K562 (cell line): ENCODE results near the gene LRP10. TPM values are rescaled to one million over a fixed set of nuclear protein-coding genes. Genes with fewer than 3 reads are reported as not detected.

Source experiments
- ATF1 ChIP-seq, 2 experiments: fragments of 450-650 bp in 1 of 2; IDR thresholded peaks; 2 replicates each; pipeline ENCODE4 v1.6.1; 2016; ENCODE audit warnings: missing compliant biosample characterization in 1 of 2, missing genetic modification characterization in 1 of 2
- CREB1 ChIP-seq, 2 experiments: sonication (generic) in 1 of 2; formaldehyde crosslinking in 1 of 2; IDR thresholded peaks; 2 replicates each; pipeline versions ENCODE4 v1.6.1 to v1.8.0; 2012 to 2022; ENCODE audit warnings: inconsistent platforms in 1 of 2, mild to moderate bottlenecking in 1 of 2, missing genetic modification reagents in 1 of 2, moderate library complexity in 1 of 2
- CREM ChIP-seq: IDR thresholded peaks from 2 replicates; pipeline ENCODE4 v1.6.1; 2014; ENCODE audit warnings: antibody characterized with exemption, low read depth
- JUND ChIP-seq, 2 experiments: IDR thresholded peaks; 2 replicates in 1 of 2; 3 replicates in 1 of 2; pipeline ENCODE4 v1.6.1; 2011; ENCODE audit warnings: borderline replicate concordance in 2 of 2, low read depth in 2 of 2, low read length in 2 of 2, improper control_type of control experiment in 1 of 2, missing biosample characterization in 1 of 2, missing genetic modification characterization in 1 of 2, missing genetic modification reagents in 1 of 2
- MTF1 ChIP-seq: fragments of 250-450 bp; sonication (Bioruptor Pico); IDR thresholded peaks from 2 replicates; pipeline ENCODE4 v1.9.0; 2021; ENCODE audit warnings: moderate library complexity, mild to moderate bottlenecking, inconsistent platforms, borderline replicate concordance
- NFYB ChIP-seq: IDR thresholded peaks from 2 replicates; pipeline ENCODE4 v1.6.1; 2011; ENCODE audit warnings: mild to moderate bottlenecking, moderate library complexity; ENCODE audit not compliant: insufficient read length; ENCODE audit errors: extremely low read depth
- VEZF1 ChIP-seq: fragments of 200-800 bp; sonication (Bioruptor generic); IDR thresholded peaks from 2 replicates; pipeline ENCODE4 v1.6.1; 2017; ENCODE audit warnings: missing genetic modification characterization, missing compliant biosample characterization
- polyA plus RNA-seq, 8 experiments: library from polyadenylated mRNA; depleted of rRNA in 4 of 8; stranded (reverse) in 5 of 8; unstranded in 3 of 8; fragments of >200 nt; fragmentation: Nextera tagmentation in 2 of 8; fragmentation: Illumina TruSeq in 1 of 8; extraction: Ambion mirVana in 2 of 8; extraction: Trizol in 1 of 8; gene quantifications; 2 replicates each; pipeline versions ENCODE4 v1.2.1 to v1.2.3, GENCODE V29; 2011 to 2014; ENCODE audit warnings: inconsistent platforms in 1 of 8, missing spikeins in 1 of 8
- total RNA-seq, 7 experiments: library from RNA; depleted of rRNA in 6 of 7; stranded (reverse); fragments of >200 nt in 6 of 7; fragmentation: Illumina TruSeq in 2 of 7; extraction: Trizol in 2 of 7; gene quantifications; 2 replicates each; pipeline versions ENCODE4 v1.2.1 to v1.2.3, GENCODE V29; 2011 to 2021; ENCODE audit warnings: low replicate concordance in 1 of 7
- TF ChIP-seq, protein P1 (sequence below), 2 experiments: fragments of 450-650 bp in 1 of 2; sonication (generic) in 1 of 2; formaldehyde crosslinking in 1 of 2; IDR thresholded peaks in 1 of 2; conservative IDR thresholded peaks in 1 of 2; 2 replicates each; pipeline versions ENCODE4 v1.6.1 to v1.8.1; 2016 to 2023; ENCODE audit warnings: mild to moderate bottlenecking in 2 of 2, moderate library complexity in 2 of 2, inconsistent platforms in 1 of 2, missing genetic modification reagents in 1 of 2

The LRP10 gene
- total and polyA plus RNA-seq, 9 of the 15 experiments (the other 6 are each of a cell fraction or from before 2014, with no cell fraction given): 1.3 to 45.5 (median 10.9) TPM

GRCh38 chr14:22882529-22883172, 11.1 kb downstream of the LRP10 start (continued):
- TF ChIP-seq, protein P1, sequence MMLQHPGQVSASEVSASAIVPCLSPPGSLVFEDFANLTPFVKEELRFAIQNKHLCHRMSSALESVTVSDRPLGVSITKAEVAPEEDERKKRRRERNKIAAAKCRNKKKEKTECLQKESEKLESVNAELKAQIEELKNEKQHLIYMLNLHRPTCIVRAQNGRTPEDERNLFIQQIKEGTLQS (IDR thresholded peaks at IDR 0.05): peak; percentile 74
- TF ChIP-seq, protein P1 (CRISPR knock-in tag; conservative IDR thresholded peaks at IDR 0.05): no peak
- TF ChIP-seq JUND (IDR thresholded peaks at IDR 0.05; ENCODE audit: borderline replicate concordance, low read depth, low read length): peak; percentile 81
- peak; percentile 56; the same call in 1 of the 3 replicates for TF ChIP-seq JUND (tag; IDR thresholded peaks at IDR 0.05; ENCODE audit: borderline replicate concordance, low read depth, low read length)
- peak; percentile 84 for TF ChIP-seq CREM
- TF ChIP-seq ATF1 (CRISPR knock-in tag; IDR thresholded peaks at IDR 0.05): no peak
- peak; percentile 33; the same call in 1 of the 2 replicates for TF ChIP-seq ATF1 (tag; IDR thresholded peaks at IDR 0.05)
- peak; percentile 87 for TF ChIP-seq VEZF1
- no peak for TF ChIP-seq NFYB
- no peak for TF ChIP-seq MTF1
- 0 out of 2 replicates have a peak, but pooled peaks have one; percentile 33 for TF ChIP-seq CREB1 (IDR thresholded peaks at IDR 0.05)
- TF ChIP-seq CREB1 (CRISPR knock-in tag; IDR thresholded peaks at IDR 0.05): no peak
